Thyroid gland (tissue), 4 donors: ENCODE results near the gene MATN1. TPM values are rescaled to one million over a fixed set of nuclear protein-coding genes. Genes with fewer than 3 reads are reported as not detected.

Experiments
- DNase-seq, 2 donors: peaks; one replicate each; pipeline ENCODE4 v3.0.0-alpha.2; 2019
- H3K27ac ChIP-seq, 3 donors: fragments of 200-600 bp; sonication (generic); 1 replicate in 2 of 3; 2 replicates in 1 of 3; pipeline ENCODE4 v1.5.1; 2016 to 2019; ENCODE audit warnings: mild to moderate bottlenecking in 1 of 3, moderate library complexity in 1 of 3
- H3K27me3 ChIP-seq: fragments of 200-600 bp; sonication (generic); one replicate; pipeline ENCODE4 v1.5.1; 2019
- H3K36me3 ChIP-seq, 2 donors: fragments of 200-600 bp; sonication (generic); one replicate each; pipeline ENCODE4 v1.5.1; 2016 to 2019
- H3K4me1 ChIP-seq, 2 donors: fragments of 200-600 bp; sonication (generic); one replicate each; pipeline ENCODE4 v1.5.1; 2017 to 2019
- H3K4me3 ChIP-seq, 3 donors: fragments of 200-600 bp; sonication (generic); replicated peaks in 1 of 3; 1 replicate in 2 of 3; 2 replicates in 1 of 3; pipeline ENCODE4 v1.5.1; 2016; ENCODE audit warnings: mild to moderate bottlenecking in 1 of 3
- H3K9me3 ChIP-seq: fragments of 200-600 bp; sonication (generic); one replicate; pipeline ENCODE4 v1.5.1; 2017
- POLR2A ChIP-seq, 2 donors: fragments of 450-650 bp; IDR thresholded peaks; one replicate each; pipeline ENCODE4 v1.6.1; 2017; ENCODE audit warnings: antibody characterized with exemption in 2 of 2, mild to moderate bottlenecking in 2 of 2, moderate library complexity in 1 of 2
- WGBS, 2 donors: methylation state at CpG; one replicate each; pipeline ENCODE4 v1.1.5; 2017; 5-methylcytosine and 5-hydroxymethylcytosine counted together
- intact Hi-C: fragments of 100-400 bp; cut with DNase I; formaldehyde crosslinking; loops from one replicate; pipeline ENCODE4 v1.15.1; 2023
- total RNA-seq, 4 donors: library from RNA; depleted of rRNA; stranded (reverse); fragments of >200 nt; gene quantifications; one replicate each; pipeline ENCODE4 v1.2.3, GENCODE V29; 2016
- TF ChIP-seq, protein P1 (sequence below), 6 experiments: fragments of 200-600 bp in 3 of 6; fragments of 450-650 bp in 3 of 6; sonication (generic) in 3 of 6; IDR thresholded peaks; one replicate each; pipeline ENCODE4 v1.5.1; 2016 to 2019; ENCODE audit warnings: antibody characterized with exemption in 6 of 6, mild to moderate bottlenecking in 2 of 6, inconsistent platforms in 1 of 6, moderate library complexity in 1 of 6

MATN1 gene
- total RNA-seq, 4 donors from 2014 or later, result 0.45 to 3.0 TPM; not detected in 2

DNA sequence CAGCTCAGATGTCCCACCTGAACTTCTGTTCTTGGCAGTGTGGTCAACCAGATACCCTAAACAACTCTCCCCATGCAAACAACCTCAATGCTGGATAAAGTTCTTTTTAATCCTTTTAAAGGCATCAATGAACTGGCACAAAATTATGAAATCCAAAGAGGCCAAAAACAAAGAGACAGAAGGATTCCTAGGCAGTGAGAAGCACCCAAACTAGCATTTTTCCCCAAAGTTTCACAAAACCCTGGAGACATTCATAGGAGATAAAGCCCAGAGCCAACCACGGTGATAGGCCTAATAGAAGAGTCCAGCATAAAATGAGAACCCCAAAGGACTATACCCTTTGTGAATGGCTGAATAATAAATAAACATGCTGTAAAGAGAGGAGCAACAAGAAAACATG lies 50.7 kb downstream of the MATN1 start:
- H3K9me3 ChIP-seq, result no peaks in the 10 kb centered on the region
- TF ChIP-seq, protein P1, sequence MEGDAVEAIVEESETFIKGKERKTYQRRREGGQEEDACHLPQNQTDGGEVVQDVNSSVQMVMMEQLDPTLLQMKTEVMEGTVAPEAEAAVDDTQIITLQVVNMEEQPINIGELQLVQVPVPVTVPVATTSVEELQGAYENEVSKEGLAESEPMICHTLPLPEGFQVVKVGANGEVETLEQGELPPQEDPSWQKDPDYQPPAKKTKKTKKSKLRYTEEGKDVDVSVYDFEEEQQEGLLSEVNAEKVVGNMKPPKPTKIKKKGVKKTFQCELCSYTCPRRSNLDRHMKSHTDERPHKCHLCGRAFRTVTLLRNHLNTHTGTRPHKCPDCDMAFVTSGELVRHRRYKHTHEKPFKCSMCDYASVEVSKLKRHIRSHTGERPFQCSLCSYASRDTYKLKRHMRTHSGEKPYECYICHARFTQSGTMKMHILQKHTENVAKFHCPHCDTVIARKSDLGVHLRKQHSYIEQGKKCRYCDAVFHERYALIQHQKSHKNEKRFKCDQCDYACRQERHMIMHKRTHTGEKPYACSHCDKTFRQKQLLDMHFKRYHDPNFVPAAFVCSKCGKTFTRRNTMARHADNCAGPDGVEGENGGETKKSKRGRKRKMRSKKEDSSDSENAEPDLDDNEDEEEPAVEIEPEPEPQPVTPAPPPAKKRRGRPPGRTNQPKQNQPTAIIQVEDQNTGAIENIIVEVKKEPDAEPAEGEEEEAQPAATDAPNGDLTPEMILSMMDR (IDR thresholded peaks at IDR 0.05), result no peak
- no peak for TF ChIP-seq POLR2A (IDR thresholded peaks at IDR 0.05)

DNA sequence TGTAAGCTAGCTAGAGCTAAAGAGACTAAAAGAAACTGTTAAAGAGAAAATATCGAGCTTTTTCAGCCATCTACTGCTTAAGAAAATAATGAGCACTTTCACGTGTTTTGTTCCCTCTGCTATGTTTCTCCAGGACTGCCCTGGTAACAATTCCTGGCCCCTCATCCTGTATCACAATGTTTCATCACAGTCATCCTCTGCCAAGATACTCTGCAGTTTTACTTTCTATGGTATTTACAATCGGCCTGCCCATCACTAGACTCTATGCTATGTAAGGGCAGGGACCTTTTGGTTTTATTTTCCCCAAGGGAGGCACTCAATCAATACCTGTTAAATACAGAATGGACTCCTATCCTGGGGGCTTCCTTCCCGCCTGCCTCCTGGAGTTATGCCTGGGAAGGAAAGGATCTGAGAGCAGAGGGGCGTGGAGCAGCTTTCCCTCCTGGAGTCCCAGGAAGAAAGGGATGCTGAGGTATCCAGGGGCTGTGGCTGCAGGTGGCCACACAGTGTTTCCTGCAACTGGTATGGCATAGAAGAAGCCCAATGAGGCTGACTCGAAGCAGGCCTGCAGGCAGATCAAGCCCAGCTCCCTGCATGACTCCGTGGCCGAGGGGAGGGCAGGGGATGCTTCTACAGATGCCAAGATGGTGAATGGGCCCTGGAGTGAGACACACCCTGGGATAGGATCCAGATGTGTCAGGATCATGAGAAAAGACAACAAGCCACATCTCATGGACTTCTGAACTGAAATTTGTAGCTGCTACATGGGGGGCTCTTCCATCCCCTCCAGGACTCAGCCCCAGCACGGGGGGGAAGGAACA lies 52.9 kb downstream of the MATN1 start:
- Histone ChIP-seq H3K27ac (no peak overlapping the region), H3K4me1 (no peaks in the 10 kb centered on the region), H3K4me3 (no peak overlapping the region), H3K27me3 (no peaks in the 10 kb centered on the region), H3K9me3 (no peaks in the 10 kb centered on the region), H3K36me3 (no peaks in the 10 kb centered on the region)
- intact Hi-C loops, result no loop called here
- WGBS, 2 donors, result 67 to 73% methylated on average over 7 to 9 of the region's 9 CpGs
- no peak for DNase-seq
- TF ChIP-seq POLR2A (IDR thresholded peaks at IDR 0.05), result no peak
- TF ChIP-seq, protein P1 (IDR thresholded peaks at IDR 0.05), result no peak

More for the DNA sequence above, 50.7 kb downstream of the MATN1 start:
- Histone ChIP-seq H3K27ac (no peak overlapping the region), H3K36me3 (no peaks in the 10 kb centered on the region), H3K4me3 (no peak overlapping the region), H3K27me3 (no peaks in the 10 kb centered on the region), H3K4me1 (no peaks in the 10 kb centered on the region)
- 87 to 97% methylated on average over 1 of the region's 1 CpG for WGBS, 2 donors
- intact Hi-C loops, result no loop called here
- no peak for DNase-seq

GRCh38 chr1:30668546-30669327 lies 54.6 kb downstream of the MATN1 start:
- Histone ChIP-seq H3K27me3 (no peaks in the 10 kb centered on the region), H3K36me3 (no peaks in the 10 kb centered on the region), H3K4me1 (no peaks in the 10 kb centered on the region), H3K9me3 (no peaks in the 10 kb centered on the region), H3K4me3 (no peak overlapping the region), H3K27ac (no peak overlapping the region)
- intact Hi-C loops, result no loop called here
- WGBS, 2 donors, result 90 to 94% methylated on average over 6 of the region's 6 CpGs
- TF ChIP-seq, protein P1 (IDR thresholded peaks at IDR 0.05), result no peak
- TF ChIP-seq POLR2A (IDR thresholded peaks at IDR 0.05), result no peak
- DNase-seq, result no peak

GRCh38 chr1:30668024-30668423 lies 55.4 kb downstream of the MATN1 start:
- Histone ChIP-seq H3K9me3 (no peaks in the 10 kb centered on the region), H3K4me1 (no peaks in the 10 kb centered on the region), H3K36me3 (no peaks in the 10 kb centered on the region), H3K4me3 (no peak overlapping the region), H3K27ac (no peak overlapping the region), H3K27me3 (no peaks in the 10 kb centered on the region)
- peak in 1 of 2 donors; percentile 15 for DNase-seq
- TF ChIP-seq POLR2A (IDR thresholded peaks at IDR 0.05), result no peak
- TF ChIP-seq, protein P1 (IDR thresholded peaks at IDR 0.05), result no peak
- 57 to 65% methylated on average over 7 of the region's 7 CpGs for WGBS, 2 donors
- intact Hi-C loops, result no loop called here
